ENCODE data around the gene ATXN7L1. TPM values are rescaled to one million over a fixed set of nuclear protein-coding genes. Genes with fewer than 3 reads are reported as not detected.

The ATXN7L1 gene
- total RNA-seq, 1 donor from 2014 or later, result 7.6 TPM

- no peak for DNase-seq (ENCODE audit: low read depth)
These were observed 97.4 kb downstream of the ATXN7L1 start for GRCh38 chr7:105778956-105779355.

DNA sequence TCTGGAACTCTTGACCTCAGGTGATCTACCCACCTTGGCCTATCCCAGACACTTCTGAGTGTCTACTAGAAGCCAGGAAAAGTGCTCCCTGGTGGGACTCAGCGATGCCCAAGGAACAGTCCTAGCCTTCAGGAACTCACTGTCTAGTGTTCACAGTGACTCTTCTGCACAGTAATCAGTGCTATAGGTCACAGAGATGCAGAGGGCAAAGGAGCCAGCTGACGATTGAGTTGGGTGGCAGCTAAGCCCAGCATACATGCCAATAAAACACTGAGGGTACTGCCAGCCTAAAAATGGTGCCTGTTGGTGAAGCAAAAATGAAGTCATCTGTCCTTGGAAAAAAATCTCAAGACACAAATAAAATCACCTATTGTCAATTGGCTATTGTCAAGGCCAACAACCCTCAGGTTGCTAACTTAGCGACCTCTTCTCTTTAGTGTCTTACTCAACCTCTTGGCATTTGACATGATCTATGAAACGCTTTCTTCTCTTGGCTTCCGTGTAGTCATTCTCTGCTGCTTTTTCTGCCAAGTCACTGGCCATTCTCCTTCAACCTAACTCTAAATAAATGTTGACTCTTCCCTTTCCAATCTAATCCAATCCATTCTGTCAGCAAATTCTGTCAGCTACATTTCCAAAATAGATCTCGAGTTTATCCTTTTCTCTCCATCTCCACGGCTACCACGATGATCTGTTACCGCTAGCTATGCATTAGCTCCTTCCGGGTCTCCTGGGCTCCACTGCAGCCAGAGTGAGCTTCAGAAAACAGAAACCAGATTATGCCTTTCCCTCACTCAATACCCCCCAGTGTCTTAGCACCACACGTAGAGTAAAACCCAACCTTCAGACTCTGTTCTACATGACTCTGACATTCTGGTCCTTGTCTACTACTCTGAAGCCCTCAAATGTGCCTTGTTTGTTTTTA lies 99.2 kb downstream of the ATXN7L1 start:
- DNase-seq (ENCODE audit: low read depth), result no peak

- DNase-seq (ENCODE audit: low read depth), result peak; percentile 89
These were observed 100.2 kb downstream of the ATXN7L1 start for GRCh38 chr7:105776068-105776790.

GRCh38 chr7:105775580-105775979 lies 100.8 kb downstream of the ATXN7L1 start:
- no peak for DNase-seq (ENCODE audit: low read depth)

DNA sequence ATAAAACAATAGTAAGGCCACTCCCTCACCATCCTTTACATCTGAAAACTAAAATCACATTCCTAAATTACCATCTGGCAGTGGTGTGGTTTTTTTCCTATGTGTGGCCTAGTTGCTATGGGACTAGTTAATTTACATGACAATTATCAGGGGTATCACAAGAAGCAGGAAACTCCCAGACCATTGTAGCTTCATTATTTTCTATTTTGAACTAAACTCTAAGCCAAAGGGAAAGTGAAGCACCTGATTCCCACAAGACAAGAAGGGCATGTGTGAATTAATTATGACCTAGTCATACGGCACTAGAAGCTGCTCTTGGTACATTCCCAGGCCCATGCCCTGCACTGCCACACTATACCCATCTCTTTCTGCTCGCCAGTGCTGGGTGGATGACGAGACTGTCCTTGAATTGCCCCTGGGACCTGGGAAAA lies 103.4 kb downstream of the ATXN7L1 start:
- DNase-seq (ENCODE audit: low read depth), result no peak

DNA sequence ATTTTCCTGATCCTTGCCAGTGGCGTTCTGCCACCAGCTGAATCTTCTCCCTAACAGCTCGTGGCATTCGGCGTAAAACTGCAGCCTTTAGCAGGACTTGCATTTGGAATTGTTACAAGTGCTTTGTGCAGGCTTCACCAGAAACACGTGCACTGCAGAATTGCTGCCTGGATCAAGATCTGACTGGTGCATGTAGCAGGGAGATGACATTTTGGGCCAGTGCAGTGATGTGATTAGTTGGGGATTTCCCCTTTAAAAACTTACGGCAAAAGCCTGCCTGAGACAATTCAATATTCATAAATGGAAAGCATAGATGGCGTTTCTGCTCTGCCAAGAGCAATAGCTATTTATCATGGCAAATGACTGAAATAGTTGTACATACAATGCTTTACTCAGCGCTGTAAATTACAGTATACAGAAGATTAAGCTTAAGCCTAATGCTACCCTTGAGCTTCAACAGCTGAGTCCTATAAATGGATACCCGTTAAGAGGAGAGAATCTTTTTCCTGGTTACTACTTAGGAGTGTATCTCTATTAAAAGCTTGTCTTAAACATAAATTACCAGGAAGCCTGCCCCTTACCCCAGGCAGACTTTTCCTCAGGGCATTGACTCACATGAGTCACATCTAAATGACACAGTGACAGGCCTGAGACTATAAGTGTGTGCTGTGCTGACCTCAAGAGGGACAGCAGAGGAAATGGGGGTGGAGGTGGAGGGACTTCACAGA lies 106.3 kb downstream of the ATXN7L1 start:
- peak; percentile 40 for DNase-seq (ENCODE audit: low read depth)

- no peak for DNase-seq (ENCODE audit: low read depth)
These were observed 107.4 kb downstream of the ATXN7L1 start for GRCh38 chr7:105768898-105769507.

GRCh38 chr7:105768117-105768516 lies 108.3 kb downstream of the ATXN7L1 start:
- DNase-seq (ENCODE audit: low read depth), result no peak

DNA sequence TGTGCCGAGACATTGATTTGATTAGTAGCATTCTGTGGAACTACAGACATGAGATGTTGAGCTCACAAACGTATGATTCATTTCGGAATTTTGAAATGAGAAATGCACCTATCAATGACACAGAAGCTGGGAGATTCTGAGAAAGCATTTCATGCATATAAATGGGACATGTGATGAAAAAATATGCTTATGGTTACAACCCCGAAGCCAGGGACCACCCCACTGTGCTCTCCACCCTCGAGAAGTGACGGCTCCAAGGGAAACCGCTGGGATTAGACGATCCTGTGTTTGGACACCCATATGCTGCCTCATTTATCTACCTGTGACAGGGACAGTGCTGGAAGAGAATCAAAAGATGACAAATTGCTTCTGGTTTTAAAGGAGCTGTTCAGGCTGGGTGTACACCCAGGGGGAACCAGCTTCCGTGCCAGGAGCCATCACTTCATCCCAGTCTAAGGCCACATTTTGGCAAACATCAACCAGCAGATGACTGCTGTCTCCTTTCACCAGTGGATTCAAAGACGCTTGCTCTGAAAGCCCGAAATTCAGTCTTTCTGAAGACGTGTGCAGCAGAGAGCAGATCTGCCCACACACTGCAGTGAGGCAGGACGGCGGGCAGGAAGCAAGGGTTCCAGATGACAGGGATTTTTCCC lies 109.9 kb downstream of the ATXN7L1 start:
- DNase-seq (ENCODE audit: low read depth), result no peak

DNA sequence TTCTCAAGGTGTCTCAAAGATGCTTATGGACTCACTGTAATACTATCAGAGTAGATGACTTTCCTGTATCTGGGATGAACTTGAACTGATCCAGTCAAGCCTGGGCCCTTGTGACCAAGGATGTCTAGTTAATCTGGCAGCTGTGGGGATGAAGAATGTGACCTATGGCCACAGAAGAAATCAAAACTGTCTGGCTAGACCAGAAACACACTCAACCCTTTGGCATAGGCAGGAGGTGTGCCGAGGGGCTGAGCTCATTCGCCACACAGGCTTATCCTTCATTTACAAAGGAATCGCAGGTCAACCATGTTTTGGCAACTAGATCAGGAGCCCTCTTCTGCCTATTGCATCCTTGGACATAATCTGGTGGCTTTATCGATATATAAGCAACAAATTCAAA lies 110.6 kb downstream of the ATXN7L1 start:
- DNase-seq (ENCODE audit: low read depth), result no peak

- DNase-seq (ENCODE audit: low read depth), result no peak
These were observed 111.9 kb downstream of the ATXN7L1 start for GRCh38 chr7:105764506-105764905.

- no peak for DNase-seq (ENCODE audit: low read depth)
These were observed 115.6 kb downstream of the ATXN7L1 start for GRCh38 chr7:105760551-105761447.

DNA sequence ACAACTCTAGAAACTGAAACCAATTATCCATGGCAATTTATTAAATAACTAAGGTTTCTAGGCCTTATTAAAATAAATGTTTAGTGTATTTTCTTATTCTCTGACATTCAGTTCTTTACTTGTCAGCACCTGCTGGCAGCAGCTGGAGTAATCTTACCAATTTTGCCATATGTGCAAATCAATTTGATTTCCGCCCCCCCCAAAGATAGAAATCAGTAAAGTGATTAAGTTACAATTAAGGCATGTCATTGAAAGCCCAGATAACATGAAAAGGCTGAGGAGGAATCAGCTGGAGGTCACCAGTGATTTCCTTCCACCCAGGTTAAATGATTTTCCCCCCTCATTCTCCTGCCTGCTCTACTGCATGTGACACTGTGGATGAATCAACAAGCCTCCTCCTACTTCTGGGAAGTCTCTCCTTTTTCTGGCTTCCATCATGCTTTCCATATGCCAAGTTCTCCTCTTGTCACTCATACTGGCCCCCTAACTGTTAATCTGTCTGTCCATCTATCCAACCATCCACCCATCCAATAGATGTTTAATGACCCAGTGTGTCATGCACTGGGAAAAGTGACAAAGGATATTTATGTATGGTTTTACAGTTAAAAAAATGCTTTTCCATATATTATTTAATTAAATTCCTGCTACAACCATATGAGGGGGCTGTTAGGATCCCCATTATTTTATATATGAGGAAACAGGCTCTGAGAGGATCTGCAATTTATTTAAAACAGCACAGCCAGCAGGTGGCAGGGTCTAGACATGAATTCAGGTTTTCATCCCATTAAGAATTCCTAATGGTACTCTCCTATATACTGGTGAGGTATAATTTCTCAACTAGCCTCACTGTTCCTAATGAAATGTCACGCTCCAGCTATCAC lies 116.5 kb downstream of the ATXN7L1 start:
- peak; percentile 56 for DNase-seq (ENCODE audit: low read depth)

- DNase-seq (ENCODE audit: low read depth), result no peak
These were observed 120.0 kb downstream of the ATXN7L1 start for GRCh38 chr7:105756367-105756766.

GRCh38 chr7:105752671-105753275 lies 123.6 kb downstream of the ATXN7L1 start:
- DNase-seq (ENCODE audit: low read depth), result no peak

- no peak for DNase-seq (ENCODE audit: low read depth)
These were observed 125.3 kb downstream of the ATXN7L1 start for GRCh38 chr7:105751054-105751453.

- no peak for DNase-seq (ENCODE audit: low read depth)
These were observed 127.7 kb downstream of the ATXN7L1 start for GRCh38 chr7:105748701-105749100.

GRCh38 chr7:105745681-105746330 lies 130.6 kb downstream of the ATXN7L1 start:
- no peak for DNase-seq (ENCODE audit: low read depth)

Data from renal cortical epithelial cell (primary cell).